Activated naive CD8-positive, alpha-beta T cell (primary cell): ENCODE data around the gene CHSY1.
A peak's percentile ranks its signal among the peaks of the same experiment; 100 is the strongest.
"Not testable (repeated sequence)": the region's sequence is repeated elsewhere in the genome, so short reads cannot be mapped to it uniquely, and the experiment has no call there.

Source experiments
- H3K27ac Mint-ChIP-seq: one replicate; pipeline ENCODE4 v1.8.0; 2021; ENCODE audit warnings: mixed read lengths
- H3K27me3 Mint-ChIP-seq: one replicate; pipeline ENCODE4 v1.8.0; 2021; ENCODE audit warnings: mixed read lengths
- H3K36me3 Mint-ChIP-seq: one replicate; pipeline ENCODE4 v1.8.0; 2021; ENCODE audit warnings: mixed read lengths
- H3K4me1 Mint-ChIP-seq: one replicate; pipeline ENCODE4 v1.8.0; 2021; ENCODE audit warnings: low read depth, mixed read lengths
- H3K4me3 Mint-ChIP-seq: one replicate; pipeline ENCODE4 v1.8.0; 2021; ENCODE audit warnings: mild to moderate bottlenecking, mixed read lengths
- H3K9me3 Mint-ChIP-seq: one replicate; pipeline ENCODE4 v1.8.0; 2021; ENCODE audit warnings: low read depth, mixed read lengths

The CHSY1 gene

GRCh38 chr15:101251830-101252820 lies at the start of gene CHSY1:
CHSY1 (minus strand) TSS chr15:101252048; CDS start chr15:101251456, 592 bp downstream.
- H3K36me3 Mint-ChIP-seq: peaks cover 9% of the 10 kb centered on the region
- H3K4me3 Mint-ChIP-seq: peak within 1 kb of the TSS; percentile 93
- no peaks in the 10 kb centered on the region for H3K9me3 Mint-ChIP-seq
- no peaks in the 10 kb centered on the region for H3K27me3 Mint-ChIP-seq
- peak within 1 kb of the TSS; percentile 96 for H3K27ac Mint-ChIP-seq
- peaks cover 53% of the 10 kb centered on the region for H3K4me1 Mint-ChIP-seq

GRCh38 chr15:101296418-101297405 lies 44.9 kb upstream of the CHSY1 start:
- Mint-ChIP-seq H3K27ac (no peak overlapping the region), H3K9me3 (no peaks in the 10 kb centered on the region), H3K4me3 (peak overlapping the region; percentile 98), H3K4me1 (peaks cover 33% of the 10 kb centered on the region), H3K36me3 (peaks cover 6% of the 10 kb centered on the region), H3K27me3 (no peaks in the 10 kb centered on the region)

- peak overlapping the region; percentile 98 for H3K4me3 Mint-ChIP-seq
- H3K27me3 Mint-ChIP-seq: no peaks in the 10 kb centered on the region
- H3K4me1 Mint-ChIP-seq: peaks cover 40% of the 10 kb centered on the region
- peaks cover 6% of the 10 kb centered on the region for H3K36me3 Mint-ChIP-seq
- H3K27ac Mint-ChIP-seq: peak overlapping the region; percentile 93
- H3K9me3 Mint-ChIP-seq: no peaks in the 10 kb centered on the region
These were observed 43.8 kb upstream of the CHSY1 start for GRCh38 chr15:101295607-101296161.

GRCh38 chr15:101294731-101295606 lies 43.1 kb upstream of the CHSY1 start, which contains the start of gene SNRPA1:
SNRPA1 (minus strand) TSS chr15:101295248; CDS start chr15:101295178, 70 bp downstream.
- Mint-ChIP-seq H3K36me3 (peaks cover 6% of the 10 kb centered on the region), H3K9me3 (no peaks in the 10 kb centered on the region), H3K4me1 (peaks cover 46% of the 10 kb centered on the region), H3K27me3 (no peaks in the 10 kb centered on the region), H3K4me3 (peak within 1 kb of the TSS; percentile 98), H3K27ac (peak within 1 kb of the TSS; percentile 97)

GRCh38 chr15:101293122-101293521 lies 41.3 kb upstream of the CHSY1 start:
- Mint-ChIP-seq H3K27ac (peak overlapping the region; percentile 97), H3K9me3 (no peaks in the 10 kb centered on the region), H3K36me3 (peaks cover 11% of the 10 kb centered on the region), H3K27me3 (no peaks in the 10 kb centered on the region), H3K4me3 (peak overlapping the region; percentile 98), H3K4me1 (peaks cover 57% of the 10 kb centered on the region)

- peak overlapping the region; percentile 75 for H3K27ac Mint-ChIP-seq
- H3K36me3 Mint-ChIP-seq: peaks cover 18% of the 10 kb centered on the region
- H3K4me1 Mint-ChIP-seq: peaks cover 53% of the 10 kb centered on the region
- H3K9me3 Mint-ChIP-seq: no peaks in the 10 kb centered on the region
- H3K27me3 Mint-ChIP-seq: no peaks in the 10 kb centered on the region
- peak overlapping the region; percentile 52 for H3K4me3 Mint-ChIP-seq
These were observed 37.2 kb upstream of the CHSY1 start for GRCh38 chr15:101288905-101289513.

- Mint-ChIP-seq H3K27ac (peak overlapping the region; percentile 3), H3K4me1 (peaks cover 41% of the 10 kb centered on the region), H3K36me3 (peaks cover 14% of the 10 kb centered on the region)
- H3K9me3 Mint-ChIP-seq, H3K27me3 Mint-ChIP-seq, H3K4me3 Mint-ChIP-seq: not testable (repeated sequence)
These were observed 35.5 kb upstream of the CHSY1 start for GRCh38 chr15:101287342-101287741.

- H3K27ac Mint-ChIP-seq: peak overlapping the region; percentile 58
These were observed 34.7 kb upstream of the CHSY1 start for GRCh38 chr15:101286471-101287114.

GRCh38 chr15:101283931-101284330 lies 32.1 kb upstream of the CHSY1 start:
- H3K27ac Mint-ChIP-seq: no peak overlapping the region

More at GRCh38 chr15:101286471-101287114, 34.7 kb upstream of the CHSY1 start:
- Mint-ChIP-seq H3K27me3 (no peaks in the 10 kb centered on the region), H3K36me3 (peaks cover 16% of the 10 kb centered on the region), H3K4me1 (peaks cover 34% of the 10 kb centered on the region), H3K9me3 (no peaks in the 10 kb centered on the region), H3K4me3 (no peak overlapping the region)

GRCh38 chr15:101280007-101280406 lies 28.2 kb upstream of the CHSY1 start:
- Mint-ChIP-seq H3K4me3 (no peak overlapping the region), H3K9me3 (no peaks in the 10 kb centered on the region), H3K27me3 (no peaks in the 10 kb centered on the region), H3K4me1 (peaks cover 27% of the 10 kb centered on the region), H3K27ac (no peak overlapping the region), H3K36me3 (peaks cover 6% of the 10 kb centered on the region)

More at GRCh38 chr15:101283931-101284330, 32.1 kb upstream of the CHSY1 start:
- Mint-ChIP-seq H3K27me3 (no peaks in the 10 kb centered on the region), H3K36me3 (peaks cover 15% of the 10 kb centered on the region), H3K4me3 (no peak overlapping the region), H3K4me1 (peaks cover 16% of the 10 kb centered on the region), H3K9me3 (no peaks in the 10 kb centered on the region)

GRCh38 chr15:101277943-101278564 lies 26.2 kb upstream of the CHSY1 start:
- Mint-ChIP-seq H3K27me3 (no peaks in the 10 kb centered on the region), H3K9me3 (no peaks in the 10 kb centered on the region), H3K4me1 (peaks cover 29% of the 10 kb centered on the region), H3K4me3 (peak overlapping the region; percentile 91), H3K36me3 (peaks cover 11% of the 10 kb centered on the region), H3K27ac (peak overlapping the region; percentile 77)

- Mint-ChIP-seq H3K9me3 (no peaks in the 10 kb centered on the region), H3K4me1 (peaks cover 29% of the 10 kb centered on the region), H3K36me3 (peaks cover 9% of the 10 kb centered on the region), H3K4me3 (peak within 1 kb of the TSS; percentile 100), H3K27me3 (no peaks in the 10 kb centered on the region), H3K27ac (peak within 1 kb of the TSS; percentile 93)
These were observed 25.4 kb upstream of the CHSY1 start, which contains the start of gene SELENOS for GRCh38 chr15:101277038-101277822. SELENOS (minus strand) TSS chr15:101277485; CDS start chr15:101277417, 68 bp downstream.
